Measurements from ENCODE around the gene HBQ1.
"Not testable (repeated sequence)": the region's sequence is repeated elsewhere in the genome, so short reads cannot be mapped to it uniquely, and the experiment has no call there.

Gene HBQ1

DNA sequence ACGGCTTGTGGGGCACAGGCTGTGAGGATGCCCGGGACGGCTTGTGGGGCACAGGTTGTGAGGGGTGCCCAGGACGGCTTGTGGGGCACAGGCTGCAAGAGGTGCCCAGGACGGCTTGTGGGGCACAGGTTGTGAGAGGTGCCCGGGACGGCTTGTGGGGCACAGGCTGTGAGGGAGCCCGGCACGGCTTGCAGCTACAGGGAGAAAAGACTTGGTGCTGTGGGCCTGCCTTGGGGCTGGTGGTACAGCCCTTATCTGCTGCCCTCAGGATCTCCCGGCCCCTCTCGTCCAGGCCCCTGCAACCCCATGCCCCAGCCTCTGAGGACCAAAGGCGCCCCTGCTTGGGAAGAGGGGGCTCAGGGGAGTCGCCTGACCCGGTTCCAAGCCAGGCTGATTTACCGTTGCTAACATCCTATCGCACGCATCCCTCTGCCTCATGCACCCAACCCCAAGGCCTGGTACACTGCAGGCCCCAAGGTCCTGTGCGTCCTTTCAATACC lies 19.5 kb upstream of the HBQ1 start:
- DNase-seq (ENCODE audit: low read depth) = no peak

- DNase-seq (ENCODE audit: low read depth) = no peak
Observed at GRCh38 chr16:162271-162991, 17.8 kb upstream of the HBQ1 start.

GRCh38 chr16:163139-163538 lies 17.1 kb upstream of the HBQ1 start:
- not testable (repeated sequence) for DNase-seq (ENCODE audit: low read depth)

- not testable (repeated sequence) for DNase-seq (ENCODE audit: low read depth)
Observed at GRCh38 chr16:163696-164095, 16.6 kb upstream of the HBQ1 start.

GRCh38 chr16:164134-164823 lies 16.0 kb upstream of the HBQ1 start:
- not testable (repeated sequence) for DNase-seq (ENCODE audit: low read depth)

DNA sequence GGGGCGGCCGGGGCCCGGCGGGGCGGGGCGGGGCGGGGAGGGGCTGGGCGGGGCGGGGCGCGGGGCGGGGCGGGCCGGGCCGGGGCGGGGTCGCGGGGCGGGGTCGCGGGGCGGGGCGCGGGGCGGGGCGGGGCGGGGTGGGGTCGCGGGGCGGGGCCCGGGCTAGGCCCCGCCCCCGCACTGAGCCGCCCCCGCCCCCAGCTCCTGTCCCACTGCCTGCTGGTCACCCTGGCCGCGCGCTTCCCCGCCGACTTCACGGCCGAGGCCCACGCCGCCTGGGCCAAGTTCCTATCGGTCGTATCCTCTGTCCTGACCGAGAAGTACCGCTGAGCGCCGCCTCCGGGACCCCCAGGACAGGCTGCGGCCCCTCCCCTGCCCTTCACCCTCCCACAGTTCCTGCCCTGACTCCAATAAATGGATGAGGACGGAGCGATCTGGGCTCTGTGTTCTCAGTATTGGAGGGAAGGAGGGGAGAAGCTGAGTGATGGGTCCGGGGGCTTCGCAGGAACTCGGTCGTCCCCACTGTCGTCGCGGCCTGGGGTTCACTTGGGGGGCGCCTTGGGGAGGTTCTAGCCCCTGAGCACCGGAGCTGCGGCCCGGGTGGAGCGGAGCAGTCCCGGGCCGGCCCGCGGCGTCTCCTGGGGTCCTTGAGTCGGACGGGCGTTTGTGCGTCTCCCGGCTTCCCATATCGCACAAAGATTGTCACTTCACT lies 15.3 kb upstream of the HBQ1 start:
- no peak for DNase-seq (ENCODE audit: low read depth)

DNA sequence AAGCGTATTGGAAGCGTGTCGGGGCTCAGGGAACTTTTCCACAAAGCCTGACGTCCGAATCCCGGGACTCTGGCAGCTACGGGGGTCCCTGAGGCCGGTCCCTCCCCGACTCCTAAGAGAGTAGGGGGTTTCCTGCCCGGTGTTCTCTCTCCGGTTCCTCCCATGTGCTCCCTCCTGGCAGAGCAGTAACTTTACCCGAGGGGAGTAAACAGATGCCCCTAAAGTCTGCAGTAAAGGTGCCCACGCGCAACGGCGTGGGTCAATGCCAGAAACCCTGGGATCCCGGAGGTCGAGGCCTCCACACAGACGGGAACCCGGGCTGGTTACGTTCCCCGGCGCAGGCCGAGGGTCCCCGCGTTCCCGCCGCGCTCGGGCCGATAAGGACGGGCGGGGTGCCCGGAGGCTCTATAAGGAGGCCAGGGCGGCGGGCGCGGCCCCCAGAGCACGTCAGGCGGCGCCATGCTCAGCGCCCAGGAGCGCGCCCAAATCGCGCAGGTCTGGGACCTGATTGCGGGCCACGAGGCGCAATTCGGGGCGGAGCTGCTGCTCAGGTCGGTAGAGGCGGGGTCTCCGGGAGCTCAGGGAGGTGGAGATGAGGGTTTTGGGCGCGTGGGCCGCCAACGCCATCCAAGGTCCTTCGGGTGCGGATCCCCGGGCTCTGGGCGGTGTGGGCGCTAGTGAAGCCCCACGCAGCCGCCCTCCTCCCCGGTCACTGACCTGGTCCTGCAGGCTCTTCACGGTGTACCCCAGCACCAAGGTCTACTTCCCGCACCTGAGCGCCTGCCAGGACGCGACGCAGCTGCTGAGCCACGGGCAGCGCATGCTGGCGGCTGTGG lies 14.5 kb upstream of the HBQ1 start, which contains the start of gene HBM:
Gene HBM, plus strand, starts transcription at position 440 of the 836 bp plus-strand sequence. Its CDS starts 20 bp downstream, at position 460.
- DNase-seq (ENCODE audit: low read depth) = no peak

GRCh38 chr16:166375-167121 lies 13.7 kb upstream of the HBQ1 start:
- no peak for DNase-seq (ENCODE audit: low read depth)

DNA sequence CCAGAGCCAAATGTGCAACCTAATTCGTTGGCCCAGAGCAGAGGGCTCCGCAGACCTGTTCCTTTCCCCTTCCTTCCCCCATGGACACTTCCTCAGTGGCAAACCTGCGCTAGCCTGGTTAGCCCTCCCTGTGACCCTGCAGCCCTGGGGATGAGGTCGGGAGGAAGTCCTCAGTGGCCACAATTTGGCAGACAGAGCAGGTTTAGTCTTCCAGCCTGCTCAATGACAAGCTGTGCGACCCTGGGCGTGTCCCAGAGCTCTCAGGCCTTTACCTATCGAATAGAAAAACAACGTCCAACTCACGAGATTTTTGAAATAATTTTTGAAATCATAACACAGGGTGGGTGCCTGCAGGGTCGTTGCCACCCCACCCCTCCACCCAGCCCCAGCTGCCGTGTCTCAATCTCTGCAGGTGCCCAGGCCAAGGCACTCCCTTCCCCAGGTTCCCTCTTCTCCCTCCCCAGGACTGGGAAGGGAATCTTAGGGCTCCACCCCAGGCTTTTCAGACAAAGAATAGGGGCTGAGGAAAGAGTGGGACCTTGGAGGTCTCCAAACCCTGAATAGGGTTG lies 13.1 kb upstream of the HBQ1 start:
- DNase-seq (ENCODE audit: low read depth) = no peak

- DNase-seq (ENCODE audit: low read depth) = no peak
Observed at GRCh38 chr16:168424-168823, 11.8 kb upstream of the HBQ1 start.

DNA sequence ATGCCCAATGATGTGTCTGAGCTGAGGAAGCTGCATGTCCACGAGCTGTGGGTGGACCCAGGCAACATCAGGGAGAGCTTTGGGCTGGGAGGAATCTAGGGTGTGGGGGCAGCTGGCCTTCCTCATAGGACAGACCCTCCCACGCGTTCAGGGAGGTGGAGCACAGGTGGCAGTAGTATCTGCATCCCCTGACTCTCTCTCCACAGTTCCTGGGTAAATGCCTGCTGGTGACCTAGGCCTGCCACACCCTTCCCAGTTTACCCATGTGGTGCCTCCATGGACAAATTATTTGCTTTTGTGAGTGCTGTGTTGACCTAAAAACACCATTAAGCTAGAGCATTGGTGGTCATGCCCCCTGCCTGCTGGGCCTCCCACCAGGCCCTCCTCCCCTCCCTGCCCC lies 11.2 kb upstream of the HBQ1 start:
- no peak for DNase-seq (ENCODE audit: low read depth)

DNA sequence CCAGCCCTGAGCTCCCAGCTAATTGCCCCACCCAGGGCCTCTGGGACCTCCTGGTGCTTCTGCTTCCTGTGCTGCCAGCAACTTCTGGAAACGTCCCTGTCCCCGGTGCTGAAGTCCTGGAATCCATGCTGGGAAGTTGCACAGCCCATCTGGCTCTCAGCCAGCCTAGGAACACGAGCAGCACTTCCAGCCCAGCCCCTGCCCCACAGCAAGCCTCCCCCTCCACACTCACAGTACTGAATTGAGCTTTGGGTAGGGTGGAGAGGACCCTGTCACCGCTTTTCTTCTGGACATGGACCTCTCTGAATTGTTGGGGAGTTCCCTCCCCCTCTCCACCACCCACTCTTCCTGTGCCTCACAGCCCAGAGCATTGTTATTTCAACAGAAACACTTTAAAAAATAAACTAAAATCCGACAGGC lies 10.2 kb upstream of the HBQ1 start:
- not testable (repeated sequence) for DNase-seq (ENCODE audit: low read depth)

GRCh38 chr16:170788-171187 lies 9.5 kb upstream of the HBQ1 start:
- DNase-seq (ENCODE audit: low read depth) = no peak

DNA sequence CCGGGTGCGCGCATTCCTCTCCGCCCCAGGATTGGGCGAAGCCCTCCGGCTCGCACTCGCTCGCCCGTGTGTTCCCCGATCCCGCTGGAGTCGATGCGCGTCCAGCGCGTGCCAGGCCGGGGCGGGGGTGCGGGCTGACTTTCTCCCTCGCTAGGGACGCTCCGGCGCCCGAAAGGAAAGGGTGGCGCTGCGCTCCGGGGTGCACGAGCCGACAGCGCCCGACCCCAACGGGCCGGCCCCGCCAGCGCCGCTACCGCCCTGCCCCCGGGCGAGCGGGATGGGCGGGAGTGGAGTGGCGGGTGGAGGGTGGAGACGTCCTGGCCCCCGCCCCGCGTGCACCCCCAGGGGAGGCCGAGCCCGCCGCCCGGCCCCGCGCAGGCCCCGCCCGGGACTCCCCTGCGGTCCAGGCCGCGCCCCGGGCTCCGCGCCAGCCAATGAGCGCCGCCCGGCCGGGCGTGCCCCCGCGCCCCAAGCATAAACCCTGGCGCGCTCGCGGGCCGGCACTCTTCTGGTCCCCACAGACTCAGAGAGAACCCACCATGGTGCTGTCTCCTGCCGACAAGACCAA lies 7.8 kb upstream of the HBQ1 start, which contains the start of gene HBA2:
Gene HBA2, plus strand, starts transcription at position 503 of the 568 bp plus-strand sequence. Its CDS starts 37 bp downstream, at position 540.
- not testable (repeated sequence) for DNase-seq (ENCODE audit: low read depth)

DNA sequence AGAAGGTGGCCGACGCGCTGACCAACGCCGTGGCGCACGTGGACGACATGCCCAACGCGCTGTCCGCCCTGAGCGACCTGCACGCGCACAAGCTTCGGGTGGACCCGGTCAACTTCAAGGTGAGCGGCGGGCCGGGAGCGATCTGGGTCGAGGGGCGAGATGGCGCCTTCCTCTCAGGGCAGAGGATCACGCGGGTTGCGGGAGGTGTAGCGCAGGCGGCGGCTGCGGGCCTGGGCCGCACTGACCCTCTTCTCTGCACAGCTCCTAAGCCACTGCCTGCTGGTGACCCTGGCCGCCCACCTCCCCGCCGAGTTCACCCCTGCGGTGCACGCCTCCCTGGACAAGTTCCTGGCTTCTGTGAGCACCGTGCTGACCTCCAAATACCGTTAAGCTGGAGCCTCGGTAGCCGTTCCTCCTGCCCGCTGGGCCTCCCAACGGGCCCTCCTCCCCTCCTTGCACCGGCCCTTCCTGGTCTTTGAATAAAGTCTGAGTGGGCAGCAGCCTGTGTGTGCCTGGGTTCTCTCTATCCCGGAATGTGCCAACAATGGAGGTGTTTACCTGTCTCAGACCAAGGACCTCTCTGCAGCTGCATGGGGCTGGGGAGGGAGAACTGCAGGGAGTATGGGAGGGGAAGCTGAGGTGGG lies 6.9 kb upstream of the HBQ1 start:
- DNase-seq (ENCODE audit: low read depth) = not testable (repeated sequence)

GRCh38 chr16:173928-174769 lies 6.1 kb upstream of the HBQ1 start:
- DNase-seq (ENCODE audit: low read depth) = not testable (repeated sequence)

DNA sequence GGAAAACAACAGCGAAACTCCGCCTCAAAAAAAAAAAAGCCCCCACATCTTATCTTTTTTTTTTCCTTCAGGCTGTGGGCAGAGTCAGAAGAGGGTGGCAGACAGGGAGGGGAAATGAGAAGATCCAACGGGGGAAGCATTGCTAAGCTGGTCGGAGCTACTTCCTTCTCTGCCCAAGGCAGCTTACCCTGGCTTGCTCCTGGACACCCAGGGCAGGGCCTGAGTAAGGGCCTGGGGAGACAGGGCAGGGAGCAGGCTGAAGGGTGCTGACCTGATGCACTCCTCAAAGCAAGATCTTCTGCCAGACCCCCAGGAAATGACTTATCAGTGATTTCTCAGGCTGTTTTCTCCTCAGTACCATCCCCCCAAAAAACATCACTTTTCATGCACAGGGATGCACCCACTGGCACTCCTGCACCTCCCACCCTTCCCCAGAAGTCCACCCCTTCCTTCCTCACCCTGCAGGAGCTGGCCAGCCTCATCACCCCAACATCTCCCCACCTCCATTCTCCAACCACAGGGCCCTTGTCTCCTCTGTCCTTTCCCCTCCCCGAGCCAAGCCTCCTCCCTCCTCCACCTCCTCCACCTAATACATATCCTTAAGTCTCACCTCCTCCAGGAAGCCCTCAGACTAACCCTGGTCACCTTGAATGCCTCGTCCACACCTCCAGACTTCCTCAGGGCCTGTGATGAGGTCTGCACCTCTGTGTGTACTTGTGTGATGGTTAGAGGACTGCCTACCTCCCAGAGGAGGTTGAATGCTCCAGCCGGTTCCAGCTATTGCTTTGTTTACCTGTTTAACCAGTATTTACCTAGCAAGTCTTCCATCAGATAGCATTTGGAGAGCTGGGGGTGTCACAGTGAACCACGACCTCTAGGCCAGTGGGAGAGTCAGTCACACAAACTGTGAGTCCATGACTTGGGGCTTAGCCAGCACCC lies 5.0 kb upstream of the HBQ1 start:
- DNase-seq (ENCODE audit: low read depth) = no peak

DNA sequence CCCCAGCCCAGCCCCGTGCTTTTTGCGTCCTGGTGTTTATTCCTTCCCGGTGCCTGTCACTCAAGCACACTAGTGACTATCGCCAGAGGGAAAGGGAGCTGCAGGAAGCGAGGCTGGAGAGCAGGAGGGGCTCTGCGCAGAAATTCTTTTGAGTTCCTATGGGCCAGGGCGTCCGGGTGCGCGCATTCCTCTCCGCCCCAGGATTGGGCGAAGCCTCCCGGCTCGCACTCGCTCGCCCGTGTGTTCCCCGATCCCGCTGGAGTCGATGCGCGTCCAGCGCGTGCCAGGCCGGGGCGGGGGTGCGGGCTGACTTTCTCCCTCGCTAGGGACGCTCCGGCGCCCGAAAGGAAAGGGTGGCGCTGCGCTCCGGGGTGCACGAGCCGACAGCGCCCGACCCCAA lies 4.3 kb upstream of the HBQ1 start:
- not testable (repeated sequence) for DNase-seq (ENCODE audit: low read depth)

Measured in fibroblast of the conjunctiva (primary cell).